Lower leg skin (tissue), 3 donors: ENCODE results near the gene RHBDL3.

Experiments
- POLR2A ChIP-seq, 2 donors: fragments of 450-650 bp; IDR thresholded peaks; one replicate each; pipeline ENCODE4 v1.6.1; 2016 to 2017; ENCODE audit warnings: antibody characterized with exemption in 2 of 2, mild to moderate bottlenecking in 1 of 2, moderate library complexity in 1 of 2
- TF ChIP-seq, protein P1 (sequence below), 3 donors: fragments of 450-650 bp; IDR thresholded peaks; one replicate each; pipeline ENCODE4 v1.5.1; 2016; ENCODE audit warnings: antibody characterized with exemption in 3 of 3, mild to moderate bottlenecking in 3 of 3, moderate library complexity in 2 of 3

DNA sequence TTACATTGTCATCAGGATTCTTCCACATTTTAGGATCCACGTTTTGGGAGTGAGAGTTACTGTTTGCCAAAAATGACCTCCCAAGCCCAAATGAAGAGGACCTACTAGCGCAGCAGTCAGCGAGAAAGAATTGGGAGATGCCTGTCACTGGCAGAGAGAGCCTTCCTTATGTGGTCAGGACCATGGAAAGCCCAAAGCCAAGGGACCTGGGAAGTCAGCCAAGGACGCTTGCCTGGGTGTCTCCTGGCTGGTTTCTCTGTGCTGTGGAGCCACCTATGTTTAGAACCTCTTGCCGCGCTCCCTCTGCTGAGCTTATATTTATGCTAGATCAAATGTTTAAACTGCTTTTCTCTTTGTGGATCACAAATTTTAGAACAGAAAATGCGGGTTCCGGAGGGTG is 24.9 kb upstream of the RHBDL3 start:
- TF ChIP-seq, protein P1, sequence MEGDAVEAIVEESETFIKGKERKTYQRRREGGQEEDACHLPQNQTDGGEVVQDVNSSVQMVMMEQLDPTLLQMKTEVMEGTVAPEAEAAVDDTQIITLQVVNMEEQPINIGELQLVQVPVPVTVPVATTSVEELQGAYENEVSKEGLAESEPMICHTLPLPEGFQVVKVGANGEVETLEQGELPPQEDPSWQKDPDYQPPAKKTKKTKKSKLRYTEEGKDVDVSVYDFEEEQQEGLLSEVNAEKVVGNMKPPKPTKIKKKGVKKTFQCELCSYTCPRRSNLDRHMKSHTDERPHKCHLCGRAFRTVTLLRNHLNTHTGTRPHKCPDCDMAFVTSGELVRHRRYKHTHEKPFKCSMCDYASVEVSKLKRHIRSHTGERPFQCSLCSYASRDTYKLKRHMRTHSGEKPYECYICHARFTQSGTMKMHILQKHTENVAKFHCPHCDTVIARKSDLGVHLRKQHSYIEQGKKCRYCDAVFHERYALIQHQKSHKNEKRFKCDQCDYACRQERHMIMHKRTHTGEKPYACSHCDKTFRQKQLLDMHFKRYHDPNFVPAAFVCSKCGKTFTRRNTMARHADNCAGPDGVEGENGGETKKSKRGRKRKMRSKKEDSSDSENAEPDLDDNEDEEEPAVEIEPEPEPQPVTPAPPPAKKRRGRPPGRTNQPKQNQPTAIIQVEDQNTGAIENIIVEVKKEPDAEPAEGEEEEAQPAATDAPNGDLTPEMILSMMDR (IDR thresholded peaks at IDR 0.05) = no peak
- TF ChIP-seq POLR2A (IDR thresholded peaks at IDR 0.05) = no peak
